AG09309 (cell line): ENCODE results near the gene AGPAT2.

Experiments
- DNase-seq: peaks from one replicate; pipeline ENCODE4 v3.0.0-alpha.2; 2010; ENCODE audit warnings: low read depth
- H3K4me3 ChIP-seq: 2 replicates; pipeline ENCODE4 v1.5.1; 2011; ENCODE audit warnings: mild to moderate bottlenecking, low read depth, low read length, moderate library complexity; ENCODE audit not compliant: control insufficient read depth
- CTCF ChIP-seq: IDR thresholded peaks from 2 replicates; pipeline ENCODE4 v1.5.1; 2011; ENCODE audit warnings: mild to moderate bottlenecking, low read depth, low read length, inconsistent platforms; ENCODE audit not compliant: insufficient read depth, control insufficient read depth; ENCODE audit errors: missing control alignments

Gene AGPAT2

GRCh38 chr9:136650648-136651047, 36.6 kb downstream of the AGPAT2 start:
- H3K4me3 ChIP-seq = no peak overlapping the region
- TF ChIP-seq CTCF = no peak
- no peak for DNase-seq

DNA sequence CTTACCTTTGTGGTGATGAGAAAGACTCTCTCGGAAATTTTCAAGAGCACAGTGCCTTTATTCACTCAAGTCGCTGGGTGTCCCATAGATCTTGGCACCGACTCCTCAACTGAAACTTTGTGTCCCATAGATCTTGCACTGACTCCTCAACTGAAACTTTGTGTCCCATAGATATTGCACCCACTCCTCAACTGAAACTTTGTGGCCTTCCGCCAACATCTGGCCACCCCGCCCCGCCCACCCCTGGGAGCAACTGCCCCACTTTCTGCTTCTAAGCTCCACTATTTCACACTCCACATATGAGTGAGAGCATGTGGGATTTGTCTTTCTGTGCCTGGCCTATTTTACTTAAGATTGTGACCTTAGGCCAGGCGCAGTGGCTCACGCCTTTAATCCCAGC, 37.2 kb downstream of the AGPAT2 start:
- no peak overlapping the region for H3K4me3 ChIP-seq
- DNase-seq = no peak
- no peak for TF ChIP-seq CTCF

DNA sequence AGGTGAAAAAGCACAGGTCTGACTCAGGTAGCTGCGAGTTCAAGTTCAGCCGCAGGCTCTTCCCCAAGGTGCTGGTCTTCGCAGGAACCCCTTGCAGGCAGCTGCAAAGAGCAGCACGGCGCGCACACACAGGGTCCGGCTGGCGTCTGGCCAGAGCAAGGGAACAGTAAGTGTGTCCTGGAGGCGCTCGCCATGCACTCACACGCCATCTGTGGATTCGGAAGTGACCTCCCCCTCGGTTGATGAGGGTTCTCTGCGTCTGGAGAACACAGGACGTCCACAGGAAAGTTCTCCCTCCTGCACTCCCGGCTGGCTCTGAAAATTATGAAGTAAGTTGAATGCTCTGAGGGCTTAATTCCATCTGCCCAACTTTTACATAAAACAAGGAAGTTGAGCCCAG, 38.5 kb downstream of the AGPAT2 start:
- DNase-seq = no peak
- TF ChIP-seq CTCF = no peak

GRCh38 chr9:136646827-136647711, 40.2 kb downstream of the AGPAT2 start:
- no peak for TF ChIP-seq CTCF

More for the DNA sequence above, 38.5 kb downstream of the AGPAT2 start:
- H3K4me3 ChIP-seq = no peak overlapping the region

GRCh38 chr9:136645903-136646754, 41.1 kb downstream of the AGPAT2 start:
- no peak for DNase-seq
- H3K4me3 ChIP-seq = no peak overlapping the region
- no peak for TF ChIP-seq CTCF

More at GRCh38 chr9:136646827-136647711, 40.2 kb downstream of the AGPAT2 start:
- H3K4me3 ChIP-seq = no peak overlapping the region
- no peak for DNase-seq

- DNase-seq = no peak
- H3K4me3 ChIP-seq = no peak overlapping the region
Measured at GRCh38 chr9:136645352-136645902, 41.8 kb downstream of the AGPAT2 start.

More at GRCh38 chr9:136645352-136645902, 41.8 kb downstream of the AGPAT2 start:
- TF ChIP-seq CTCF = no peak
